Fibroblast of skin of left biceps (primary cell): ENCODE measurements around the gene SMAD6.

Experiments
- DNase-seq, 2 experiments: peaks; one replicate each; pipeline ENCODE4 v3.0.0-alpha.2; 2013; ENCODE audit warnings: low read depth in 2 of 2

SMAD6 gene

DNA sequence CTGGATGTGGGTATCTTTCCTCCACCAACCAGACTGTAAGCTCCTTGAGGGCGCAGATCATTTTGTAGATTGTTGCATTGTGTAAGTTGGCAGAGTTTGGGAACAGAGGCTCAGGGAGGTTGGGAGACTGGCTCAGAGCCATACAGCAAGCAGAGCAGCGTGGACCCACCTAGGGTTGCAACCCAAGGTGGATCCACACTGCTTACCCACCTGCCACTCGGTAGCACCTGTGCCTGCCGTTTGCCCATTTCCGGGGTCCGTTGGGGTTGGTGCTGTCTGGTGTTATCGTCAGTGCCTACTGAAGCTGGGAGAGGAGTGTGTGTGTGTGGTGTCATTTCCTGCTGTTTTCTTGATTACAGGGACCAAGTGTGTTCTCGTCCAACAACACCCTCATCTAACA, 19.0 kb downstream of the SMAD6 start:
- DNase-seq, result no peak

DNA sequence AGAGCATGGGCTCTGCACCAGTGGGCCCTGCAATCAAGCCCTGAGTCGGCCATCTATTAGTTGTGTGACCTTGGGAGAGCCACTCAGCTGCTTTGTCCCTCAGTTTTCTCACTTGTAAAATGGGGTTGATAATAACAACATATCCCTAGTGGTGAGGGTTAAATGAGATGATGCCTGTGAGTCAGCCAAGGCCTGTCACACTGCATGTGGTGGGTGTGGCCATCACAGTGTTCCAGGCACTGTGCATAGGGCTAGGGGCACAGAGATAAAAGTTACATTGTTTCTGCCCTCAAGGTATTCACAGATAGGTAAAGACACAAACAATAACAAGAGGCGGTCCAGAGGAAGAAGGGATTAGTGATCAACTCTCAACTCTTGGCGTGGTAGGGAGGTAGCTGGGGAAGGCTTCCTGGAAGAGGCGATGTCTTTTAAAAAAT, 19.5 kb downstream of the SMAD6 start:
- no peak for DNase-seq

DNA sequence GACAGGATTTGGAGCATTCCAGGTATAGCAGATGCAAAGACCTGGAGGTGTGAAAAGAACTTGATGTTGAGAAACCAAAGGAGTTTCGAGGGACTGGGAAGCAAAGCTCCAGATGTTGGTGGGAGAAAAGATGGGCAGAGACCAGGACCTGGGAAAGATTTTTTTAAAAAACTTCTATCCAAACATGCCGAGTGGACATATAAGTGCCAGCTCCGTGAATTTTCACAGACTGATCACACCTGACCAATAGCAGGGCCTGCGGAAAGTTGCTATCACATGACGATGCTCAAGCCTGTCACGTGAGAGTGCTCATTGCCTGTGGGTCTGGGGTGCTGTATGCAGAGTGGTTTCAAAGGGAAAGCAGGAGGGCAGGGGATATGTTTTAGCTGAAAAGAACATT, 19.9 kb downstream of the SMAD6 start:
- no peak for DNase-seq

DNA sequence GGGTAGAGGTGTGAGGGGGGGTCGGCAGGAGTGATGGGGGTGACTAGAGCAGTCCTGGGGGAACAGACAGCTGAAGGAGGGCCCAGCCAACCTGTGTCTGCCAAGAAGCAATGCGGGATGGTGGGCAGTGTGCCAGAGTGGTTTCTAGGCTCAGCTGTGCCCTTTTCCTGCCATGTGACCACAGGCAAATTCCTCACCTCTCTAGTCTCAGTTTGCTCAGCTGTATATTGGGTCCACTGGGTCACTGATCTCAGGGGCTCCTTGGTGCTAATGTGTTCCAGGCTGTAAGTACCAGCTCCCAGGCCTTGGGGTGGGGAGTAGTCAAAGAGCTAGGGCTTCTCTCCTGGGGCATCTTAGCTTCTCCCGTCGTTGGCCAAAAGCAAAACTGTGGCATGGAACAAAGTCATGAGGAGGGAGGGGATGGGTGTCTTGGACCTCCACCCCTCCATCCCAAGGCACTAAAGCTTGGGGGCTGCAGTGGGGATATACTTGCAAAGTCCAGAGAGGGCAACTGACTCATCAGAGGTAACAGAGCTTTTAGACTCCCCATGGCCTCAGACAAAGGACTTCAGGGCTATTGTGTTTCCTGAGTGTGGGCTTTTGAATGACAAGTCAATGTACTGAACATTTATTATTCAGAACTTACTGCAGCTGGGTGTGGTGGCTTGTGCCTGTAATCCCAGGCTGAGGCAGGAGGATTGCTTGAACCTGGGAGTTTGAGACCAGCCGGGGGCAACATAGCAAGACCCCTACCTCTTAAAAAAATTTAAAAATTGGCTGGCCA, 20.9 kb downstream of the SMAD6 start:
- no peak for DNase-seq

DNA sequence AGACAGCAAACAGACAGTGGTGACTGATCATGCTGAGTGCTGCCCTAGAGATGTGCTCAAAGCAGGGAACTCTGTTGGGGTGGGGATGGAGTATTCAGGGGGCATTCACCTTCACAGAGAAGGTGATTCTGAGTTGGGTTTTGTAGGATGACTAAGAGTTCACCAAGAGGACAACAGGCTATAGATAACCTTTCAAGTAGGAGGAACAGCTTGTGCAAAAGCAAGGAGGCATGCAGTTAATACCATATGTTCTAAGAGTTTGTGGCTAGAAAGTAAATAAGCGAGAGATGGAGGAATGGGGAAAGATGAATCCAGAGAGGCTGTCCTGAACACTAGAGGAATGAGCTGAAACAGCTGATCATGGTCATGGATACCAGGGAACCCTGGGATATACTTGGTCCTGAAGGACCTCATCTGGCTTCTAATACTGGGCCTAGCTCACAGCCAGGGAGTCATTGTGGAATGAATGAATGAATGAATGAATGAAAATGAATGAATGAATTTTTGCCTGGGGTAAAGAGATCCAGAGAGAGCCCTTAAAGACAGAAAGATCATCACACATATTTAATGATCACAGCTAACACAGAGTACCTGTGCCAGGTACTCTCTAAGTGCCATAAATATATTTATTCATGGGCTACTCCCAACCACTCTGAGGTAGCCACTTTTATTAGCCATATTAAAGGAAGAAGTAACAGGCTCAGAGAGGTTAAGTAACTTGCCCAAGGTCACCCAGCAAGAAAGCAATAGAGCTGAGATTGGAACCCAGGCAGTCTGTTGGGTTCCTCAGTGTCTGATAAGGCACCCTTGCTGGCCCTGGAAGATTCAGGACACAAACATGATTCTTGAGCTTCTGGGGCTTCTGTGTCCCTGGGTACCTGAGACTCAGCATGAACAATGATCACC, 22.0 kb downstream of the SMAD6 start:
- DNase-seq, result peak in 1 of 2 experiments; percentile 28

DNA sequence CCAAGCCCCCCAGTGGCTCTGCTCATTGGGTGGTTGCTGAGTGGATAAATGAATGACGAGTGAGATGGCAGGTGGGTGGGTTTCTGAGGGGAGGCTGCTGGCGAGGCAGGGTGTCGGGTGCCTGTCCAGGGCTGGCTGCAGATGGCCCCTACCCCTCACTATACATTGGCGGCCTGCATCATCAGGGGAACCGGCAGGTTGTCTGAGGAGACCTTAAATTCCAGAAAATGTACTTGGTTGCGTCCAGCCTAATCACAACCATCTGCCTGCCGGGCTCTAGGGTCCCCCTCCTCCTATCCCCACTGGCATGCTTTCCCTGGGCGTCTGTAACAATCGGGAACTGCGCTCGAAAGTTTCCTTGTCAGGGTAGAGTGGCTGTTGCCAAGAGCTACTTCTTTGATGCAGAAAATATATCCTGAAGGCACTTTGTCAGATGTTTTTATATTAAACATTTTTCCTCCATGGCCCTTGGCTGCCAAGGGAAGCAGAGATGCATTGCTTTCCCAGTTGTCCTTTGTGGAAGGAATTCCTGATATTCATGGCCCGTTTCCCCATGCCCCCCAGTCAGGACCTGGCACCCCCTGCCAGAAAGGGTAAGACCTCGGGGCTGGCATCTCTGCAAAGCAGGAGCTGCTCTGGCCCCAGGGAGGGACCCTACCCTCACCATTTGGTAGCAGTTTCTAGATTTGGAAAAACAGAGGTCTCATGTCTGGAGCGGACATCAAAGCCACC, 22.9 kb downstream of the SMAD6 start:
- peak in 1 of 2 experiments; percentile 30 for DNase-seq

DNA sequence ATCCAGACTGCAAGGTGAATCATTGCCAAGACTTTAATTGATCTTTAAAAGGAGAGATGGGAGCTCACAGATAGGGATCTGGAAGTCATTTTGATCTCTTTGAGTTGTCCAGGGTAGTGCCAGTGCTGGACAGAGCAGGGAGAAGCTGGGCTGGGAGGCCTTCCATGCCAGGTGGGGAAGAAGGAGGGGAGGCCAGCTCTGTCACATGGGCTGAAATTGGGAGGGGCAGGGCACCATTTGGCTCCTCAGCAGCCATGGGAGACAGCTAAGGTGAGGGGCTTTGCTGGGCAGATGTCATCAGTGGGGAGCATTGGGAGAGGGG, 23.4 kb downstream of the SMAD6 start:
- no peak for DNase-seq

DNA sequence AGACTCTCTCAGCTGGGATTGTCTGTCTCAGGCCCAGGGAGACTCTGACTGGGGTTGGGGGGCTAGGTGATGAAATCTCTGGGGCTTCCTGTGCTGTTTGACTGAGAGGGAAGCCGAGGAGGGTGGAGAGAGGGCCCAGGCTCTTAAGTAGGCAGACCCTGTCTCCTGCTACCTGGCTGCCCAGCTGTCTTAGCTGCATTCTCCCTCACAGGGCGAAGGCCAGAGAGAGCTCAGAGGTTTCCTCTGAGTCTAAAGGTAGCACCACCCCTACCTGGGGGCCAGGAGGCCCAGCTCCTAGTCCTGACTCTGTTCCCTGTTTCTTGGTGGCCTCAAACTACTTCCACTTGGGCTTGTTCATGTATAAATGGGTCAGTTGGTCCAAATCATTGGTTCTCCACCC, 24.4 kb downstream of the SMAD6 start:
- no peak for DNase-seq

DNA sequence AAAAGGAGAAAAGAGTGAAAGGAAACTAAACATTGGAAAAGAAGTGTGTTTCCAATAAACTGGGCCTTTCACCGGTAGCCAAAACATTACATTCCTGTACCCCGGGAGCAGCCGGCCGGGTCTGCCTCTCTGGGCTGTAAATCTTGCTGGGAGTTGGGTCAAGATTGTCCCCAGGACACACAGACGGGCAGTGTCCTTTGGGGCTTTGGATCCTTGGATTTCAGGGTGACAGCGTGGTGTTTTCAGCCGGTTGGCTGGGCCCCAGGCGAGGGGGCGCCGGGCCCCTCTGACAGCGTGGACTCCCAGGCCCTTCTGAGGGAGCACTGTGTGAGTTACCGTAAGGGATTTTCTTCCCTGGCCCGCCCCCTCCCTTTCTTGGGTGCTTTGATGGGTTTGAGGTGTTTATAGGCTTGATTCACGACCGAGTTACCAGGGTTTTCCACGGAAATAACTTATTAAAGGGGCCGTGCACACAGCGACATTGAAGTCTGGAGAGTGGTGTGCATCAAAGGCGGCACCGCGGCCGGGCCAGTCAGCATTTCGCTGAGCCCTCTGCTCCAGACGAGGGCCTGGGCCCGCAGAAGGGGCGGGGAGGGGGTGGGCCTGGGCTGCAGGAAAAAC, 27.4 kb downstream of the SMAD6 start:
- no peak for DNase-seq

DNA sequence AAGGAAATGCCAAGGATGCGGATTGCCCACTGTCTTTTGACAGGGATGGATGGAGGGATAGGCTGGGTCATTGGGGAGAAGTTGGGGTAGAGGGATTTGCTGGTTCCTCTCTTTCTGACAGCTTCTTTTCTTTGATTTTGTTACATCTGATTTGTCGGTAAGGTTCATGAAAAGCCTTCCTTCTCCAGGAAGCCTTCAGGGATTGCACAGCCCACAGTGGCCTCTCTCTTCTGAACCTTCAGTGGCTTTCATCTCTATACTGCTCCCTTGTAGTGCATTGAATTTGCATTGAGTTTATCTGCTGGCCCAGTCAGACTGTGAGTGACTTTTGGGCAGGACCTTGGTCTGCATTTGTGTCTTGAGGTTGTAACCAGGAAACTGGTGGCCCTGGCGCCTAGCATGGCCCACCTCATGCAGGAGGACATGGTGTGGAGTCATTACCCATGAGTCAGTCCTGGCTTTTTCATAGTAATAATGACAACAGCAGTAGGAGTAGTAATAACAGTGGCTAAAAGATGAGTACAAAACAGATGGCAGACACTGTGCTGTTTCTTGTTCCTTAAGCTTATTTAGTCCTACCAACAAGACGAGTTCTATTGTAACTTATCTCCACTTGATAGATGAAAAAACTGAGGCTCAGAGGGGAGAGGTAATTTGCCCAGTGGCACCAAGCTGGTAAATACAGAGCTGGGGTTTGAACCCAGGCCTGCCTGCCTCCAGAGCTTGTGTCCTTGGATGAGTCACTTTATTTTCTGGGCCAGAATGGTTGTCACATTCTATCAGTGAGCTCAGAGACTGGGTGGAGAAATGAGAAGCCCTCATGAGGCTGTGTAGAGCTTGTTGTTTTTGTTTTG, 28.4 kb downstream of the SMAD6 start:
- DNase-seq, result no peak

DNA sequence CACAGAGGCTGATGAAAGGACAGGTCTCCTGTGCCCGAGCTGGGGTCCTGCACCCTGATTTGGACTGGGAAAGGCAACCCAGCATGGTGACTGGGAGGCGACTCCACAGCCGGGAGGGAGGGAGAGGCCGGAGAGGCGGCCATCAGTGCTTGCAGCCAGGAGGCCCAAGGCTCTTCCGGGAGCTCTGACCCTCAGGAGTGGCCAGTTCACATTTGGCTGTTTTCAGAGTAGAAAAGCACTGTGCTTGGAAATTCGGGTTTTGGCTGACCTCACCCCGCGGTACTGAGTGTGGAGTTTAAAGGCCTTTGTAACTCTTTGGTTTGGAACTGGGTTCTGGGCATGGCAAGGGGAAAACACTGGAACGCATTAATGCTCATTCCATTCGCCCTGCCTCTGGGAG, 31.9 kb downstream of the SMAD6 start:
- DNase-seq, result no peak

DNA sequence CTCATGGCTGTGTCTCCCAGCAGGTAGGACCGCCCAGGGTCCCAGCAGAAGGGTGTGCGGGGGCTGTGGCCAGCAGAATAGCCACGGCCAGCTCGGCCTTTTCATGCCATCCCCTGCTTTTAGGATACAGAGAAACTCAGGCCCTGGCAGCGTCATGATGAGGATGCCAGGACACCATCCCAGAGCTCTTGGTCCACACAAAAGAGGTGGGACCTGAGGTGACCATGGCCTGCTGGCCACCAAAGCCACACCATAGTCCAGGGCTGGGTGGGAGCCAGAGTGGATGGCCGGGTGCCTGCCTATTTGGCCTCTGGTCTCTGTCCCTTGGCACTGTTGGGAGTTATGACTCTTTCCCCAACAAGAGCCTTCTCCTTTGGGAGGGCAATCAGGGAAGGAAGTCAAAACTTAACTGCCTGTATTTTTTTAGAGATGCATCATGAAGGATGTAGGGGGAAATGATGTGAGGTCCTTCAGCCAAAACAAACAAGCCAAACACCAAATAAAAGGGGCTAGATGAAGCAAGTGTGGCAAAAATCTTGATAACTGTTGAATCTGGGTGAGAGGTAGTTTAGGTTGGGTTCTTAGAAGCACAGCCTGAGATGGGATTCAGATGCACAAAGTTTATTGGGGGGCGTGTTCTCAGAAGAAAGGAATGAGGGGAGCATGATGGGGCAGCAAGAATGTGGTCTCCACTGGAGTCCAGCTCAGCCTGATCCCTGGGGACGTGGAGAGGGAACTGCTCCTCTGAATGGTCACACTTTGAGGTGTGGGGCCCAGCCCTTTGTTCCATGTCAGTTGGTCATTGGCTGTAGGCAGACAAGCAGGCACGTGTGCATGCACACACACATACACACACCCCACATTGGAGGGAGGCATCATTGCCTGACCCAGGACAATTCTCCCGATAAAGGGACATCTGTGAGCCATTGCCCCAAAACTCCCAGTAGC, 33.2 kb downstream of the SMAD6 start:
- DNase-seq, result no peak

DNA sequence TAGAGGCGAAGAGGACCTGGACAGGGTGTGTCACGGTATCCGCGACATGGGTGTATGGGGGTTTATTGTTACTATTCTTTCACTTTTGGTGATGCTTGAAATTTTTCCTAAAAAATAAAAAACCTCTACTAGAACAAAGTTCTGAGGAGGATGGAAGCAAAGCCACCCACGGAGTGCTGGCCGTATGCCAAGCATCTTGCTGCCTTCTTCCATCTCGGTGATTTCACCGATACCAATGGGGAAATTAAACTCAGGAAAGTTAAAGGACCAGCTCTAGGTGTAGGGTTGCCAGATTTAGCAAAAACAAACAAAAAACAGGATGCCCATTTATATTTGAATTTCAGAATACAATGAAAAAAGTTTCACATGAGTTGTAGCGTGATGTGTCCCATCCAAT, 33.9 kb downstream of the SMAD6 start:
- DNase-seq, result no peak

DNA sequence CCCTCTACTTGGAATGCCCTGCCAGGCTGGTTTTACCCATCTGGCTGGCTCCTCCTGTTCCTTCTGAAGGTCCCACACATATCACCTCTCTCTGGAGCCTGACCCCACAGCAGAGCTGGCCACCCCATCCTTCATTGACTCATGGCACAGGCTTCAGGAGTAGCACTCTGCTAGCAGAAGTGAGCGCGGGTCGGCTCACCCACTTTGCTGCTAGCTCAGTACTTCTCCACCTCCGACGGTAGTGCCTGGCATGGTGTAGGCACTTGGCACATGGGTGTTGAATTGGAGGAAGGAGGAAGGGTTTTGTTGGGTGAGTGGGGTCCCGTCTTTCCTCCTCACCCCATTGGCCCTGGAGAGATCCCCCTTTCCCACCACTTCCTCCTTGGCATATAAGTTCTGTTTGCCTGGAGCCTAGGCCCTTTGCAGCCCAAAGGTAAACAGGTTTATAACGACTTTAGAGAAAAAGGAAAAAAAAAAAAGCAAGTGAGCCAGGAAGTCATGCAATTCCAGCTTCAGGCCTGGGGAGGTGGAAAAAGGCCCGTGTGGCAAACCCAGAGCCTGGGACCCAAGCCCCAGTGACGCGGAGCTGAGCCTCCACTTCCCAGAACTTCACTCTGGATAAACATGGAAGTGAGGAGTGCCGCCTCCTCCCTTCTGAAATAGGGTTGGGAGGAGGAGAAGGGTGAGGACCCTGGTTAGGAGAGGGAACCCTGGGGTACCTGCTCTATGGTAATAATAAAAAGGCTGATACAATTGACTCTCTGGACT, 35.4 kb downstream of the SMAD6 start:
- DNase-seq, result no peak

DNA sequence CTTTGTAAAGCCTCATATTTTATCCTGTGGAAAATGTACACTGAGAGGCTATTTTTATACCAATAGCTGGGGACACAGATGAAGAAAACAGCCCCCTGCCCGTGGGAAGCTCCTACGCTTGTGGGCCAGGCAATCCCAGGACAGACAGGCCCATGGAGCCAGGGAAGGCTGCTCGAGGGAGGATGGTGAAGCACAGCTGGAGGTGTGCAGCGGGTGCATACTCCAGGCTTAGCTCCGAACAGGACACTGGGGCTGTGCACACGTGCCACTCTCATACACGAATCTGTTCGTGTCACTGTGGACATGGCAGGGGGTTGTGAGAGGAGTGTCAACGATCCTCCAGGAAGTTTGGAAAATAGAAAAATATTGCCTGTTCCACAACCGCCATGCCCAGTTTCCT, 36.1 kb downstream of the SMAD6 start:
- DNase-seq, result no peak

DNA sequence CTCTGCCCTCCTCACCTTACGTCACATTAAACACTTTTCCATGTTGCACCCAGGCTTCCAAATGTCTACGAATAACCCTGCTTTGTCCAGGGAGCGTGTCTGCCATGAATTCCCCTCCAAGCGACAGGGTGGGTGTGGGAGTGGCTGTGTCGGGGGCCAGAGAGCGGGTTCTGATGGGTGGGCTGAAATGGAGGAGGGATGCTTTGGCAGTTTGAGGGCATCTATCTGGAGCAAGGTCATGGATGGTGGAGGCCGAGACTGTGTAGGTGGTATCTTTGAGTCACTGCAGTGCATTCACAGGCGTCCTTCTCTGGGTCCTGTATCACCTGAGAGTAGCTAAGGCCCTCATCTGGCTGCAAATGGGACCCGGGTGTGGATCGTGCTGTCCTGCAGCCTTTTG, 36.6 kb downstream of the SMAD6 start:
- no peak for DNase-seq

DNA sequence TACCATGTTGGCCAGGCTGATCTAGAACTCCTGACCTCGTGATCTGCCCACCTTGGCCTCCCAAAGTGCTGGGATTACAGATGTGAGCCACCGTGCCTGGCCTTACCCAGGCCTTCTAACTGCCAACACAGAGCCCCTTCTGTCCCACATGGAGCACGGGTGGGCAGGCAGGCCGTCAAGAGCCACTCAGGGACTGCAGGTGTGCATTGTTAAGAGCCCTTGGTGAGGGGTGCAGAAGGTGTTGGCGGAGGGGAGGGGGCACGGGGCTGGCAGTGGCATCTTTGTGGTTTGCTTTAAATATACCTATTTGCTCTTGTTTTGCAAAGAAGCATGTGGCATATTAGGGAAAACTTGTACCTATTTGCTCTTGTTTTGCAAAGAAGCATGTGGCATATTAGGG, 37.3 kb downstream of the SMAD6 start:
- DNase-seq, result no peak

DNA sequence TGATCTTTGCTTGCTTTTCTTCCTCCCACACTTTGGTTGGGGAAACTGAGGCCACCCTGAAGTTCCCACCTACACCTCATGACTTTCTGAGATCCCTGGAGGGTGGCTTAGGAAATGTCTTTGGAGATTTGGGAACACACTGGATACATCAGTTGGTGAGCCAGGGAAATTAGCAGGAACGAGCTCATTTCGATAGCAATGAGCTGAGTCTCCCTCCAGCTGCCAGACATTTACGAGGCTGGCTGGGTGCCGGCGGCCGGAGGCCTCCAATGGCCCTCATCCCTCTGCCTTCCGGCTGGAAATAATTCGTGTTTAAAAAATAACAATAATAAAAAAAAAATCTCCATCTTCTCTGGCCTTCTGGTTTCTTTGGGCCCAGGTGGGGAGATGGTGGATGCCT, 38.8 kb downstream of the SMAD6 start:
- DNase-seq, result no peak

DNA sequence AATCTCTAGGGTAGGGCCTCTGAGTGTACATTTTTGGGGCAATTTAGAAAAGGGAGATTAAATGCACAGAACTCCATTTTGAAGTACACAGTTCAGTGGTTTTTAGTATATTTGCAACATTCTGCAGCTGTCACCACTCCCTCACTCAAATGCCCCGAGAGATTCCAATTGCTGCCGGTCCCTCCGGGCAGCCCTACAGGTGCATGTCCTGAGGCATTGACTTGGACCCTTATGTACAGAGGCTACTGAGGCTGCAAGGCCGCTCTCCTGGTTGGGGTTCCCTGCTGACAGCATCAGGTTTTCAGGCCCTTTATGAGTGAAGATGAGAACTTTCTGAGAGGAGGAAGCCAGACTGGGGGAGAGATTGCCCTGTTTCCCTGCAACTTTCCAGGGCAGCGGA, 39.6 kb downstream of the SMAD6 start:
- DNase-seq, result no peak
